AG04450 (cell line): ENCODE data around the gene SFR1. TPM values are rescaled to one million over a fixed set of nuclear protein-coding genes. Genes with fewer than 3 reads are reported as not detected.
A peak's percentile ranks its signal among the peaks of the same experiment; 100 is the strongest.

Experiments used
- CTCF ChIA-PET: fragments of 300-600, 350-600 bp; formaldehyde crosslinking; extraction: SDS; loops from one replicate; lab custom pipeline; 2022; ENCODE audit warnings: antibody characterized with exemption, inconsistent platforms; lab: Charles Lee
- POLR2A ChIA-PET: fragments of 350-600 bp; formaldehyde crosslinking; extraction: SDS; loops from one replicate; lab custom pipeline; 2021; ENCODE audit warnings: antibody characterized with exemption, inconsistent platforms; lab: Yijun Ruan, JAX
- DNase-seq: peaks from one replicate; pipeline ENCODE4 v3.0.0-alpha.2; 2011; ENCODE audit warnings: low read depth, low spot score
- H3K27ac ChIP-seq: one replicate; pipeline ENCODE4 v1.5.1; 2012; ENCODE audit warnings: low read depth, low read length, control low read depth
- H3K27me3 ChIP-seq: one replicate; pipeline ENCODE4 v1.6.0; 2012; ENCODE audit warnings: low read length; ENCODE audit not compliant: control insufficient read depth, insufficient read depth
- H3K4me3 ChIP-seq: 2 replicates; pipeline ENCODE4 v1.5.1; 2011; ENCODE audit warnings: mild to moderate bottlenecking, low read depth, low read length, control low read depth
- H3K9me3 ChIP-seq: 2 replicates; pipeline ENCODE4 v1.5.1; 2012; ENCODE audit warnings: low read length; ENCODE audit not compliant: control insufficient read depth, insufficient read depth
- CTCF ChIP-seq: IDR thresholded peaks from 2 replicates; pipeline ENCODE4 v1.5.1; 2011; ENCODE audit warnings: low read depth, low read length, control low read depth, inconsistent platforms
- polyA plus RNA-seq: library from polyadenylated mRNA; depleted of rRNA; stranded (reverse); fragments of >200 nt; gene quantifications from 2 replicates; pipeline ENCODE4 v1.2.3, GENCODE V29; 2011

SFR1 gene
- polyA plus RNA-seq, 1 experiment: 3.9 TPM

GRCh38 chr10:104077247-104077646, 44.7 kb upstream of the SFR1 start:
- ChIA-PET POLR2A (interaction anchor here (0.6 kb wide), 1 partner anchor 1314 kb away, joined by 5 read pairs; no protein-coding TSS in a partner anchor), CTCF (no interaction called here)
- no peak for DNase-seq
- no peak for TF ChIP-seq CTCF
- Histone ChIP-seq H3K4me3 (no peak overlapping the region), H3K27ac (no peak overlapping the region), H3K9me3 (no peaks in the 10 kb centered on the region), H3K27me3 (peaks cover 51% of the 10 kb centered on the region)

GRCh38 chr10:104077663-104078151, 44.3 kb upstream of the SFR1 start:
- CTCF ChIA-PET: no interaction called here

GRCh38 chr10:104080762-104081161, 41.2 kb upstream of the SFR1 start:
- POLR2A ChIA-PET: no interaction called here
- Histone ChIP-seq H3K27ac (no peak overlapping the region), H3K9me3 (no peaks in the 10 kb centered on the region), H3K27me3 (peaks cover 29% of the 10 kb centered on the region), H3K4me3 (no peak overlapping the region)
- no peak for DNase-seq
- CTCF ChIA-PET: interaction anchor here (0.6 to 2.0 kb wide), 6 partner anchors 9 to 191 kb away, joined by 3 to 9 read pairs (median 4); partner anchors contain the start of gene SFR1
- peak; percentile 42 for TF ChIP-seq CTCF

More at GRCh38 chr10:104077663-104078151, 44.3 kb upstream of the SFR1 start:
- Histone ChIP-seq H3K27ac (no peak overlapping the region), H3K9me3 (no peaks in the 10 kb centered on the region), H3K4me3 (no peak overlapping the region), H3K27me3 (peaks cover 49% of the 10 kb centered on the region)
- DNase-seq: no peak
- POLR2A ChIA-PET: no interaction called here
- TF ChIP-seq CTCF: no peak

GRCh38 chr10:104081998-104082397, 40.0 kb upstream of the SFR1 start:
- H3K27ac ChIP-seq: no peak overlapping the region
- H3K9me3 ChIP-seq: no peaks in the 10 kb centered on the region
- CTCF ChIA-PET: interaction anchor here (0.8 to 2.0 kb wide), 3 partner anchors 10 to 194 kb away, joined by 3 to 9 read pairs (median 4); no protein-coding TSS in a partner anchor
- no peak for DNase-seq
- no peak overlapping the region for H3K4me3 ChIP-seq
- peaks cover 23% of the 10 kb centered on the region for H3K27me3 ChIP-seq
- TF ChIP-seq CTCF: no peak
- POLR2A ChIA-PET: no interaction called here

GRCh38 chr10:104084482-104085142, 37.4 kb upstream of the SFR1 start:
- no peak for TF ChIP-seq CTCF
- peaks cover 14% of the 10 kb centered on the region for H3K27me3 ChIP-seq
- H3K9me3 ChIP-seq: no peaks in the 10 kb centered on the region
- CTCF ChIA-PET: no interaction called here
- POLR2A ChIA-PET: no interaction called here
- no peak for DNase-seq
- H3K4me3 ChIP-seq: no peak overlapping the region
- no peak overlapping the region for H3K27ac ChIP-seq
